DMS114 treated with DMSO at 0.1 percent for 48 hours (cell line): ENCODE results near the gene BORCS6.
"Not testable (repeated sequence)": the region's sequence is repeated elsewhere in the genome, so short reads cannot be mapped to it uniquely, and the experiment has no call there.

ENCODE experiments used
- DNase-seq: peaks from one replicate; lab custom pipeline; 2025; ENCODE audit not compliant: unreplicated experiment; lab: John Stamatoyannopoulos, UW

BORCS6 gene

GRCh38 chr17:8189711-8190477 is at the start of gene BORCS6:
TSS of gene BORCS6 (minus strand) at chr17:8190180. CDS start at chr17:8190140, 40 bp downstream.
- DNase-seq: peak; percentile 97

- no peak for DNase-seq
Measured at GRCh38 chr17:8237886-8238285, 47.9 kb upstream of the BORCS6 start.

GRCh38 chr17:8237175-8237574 is 47.2 kb upstream of the BORCS6 start:
- no peak for DNase-seq

- DNase-seq: no peak
Measured at GRCh38 chr17:8235676-8236075, 45.7 kb upstream of the BORCS6 start.

GRCh38 chr17:8234361-8235270 is 44.6 kb upstream of the BORCS6 start:
- no peak for DNase-seq

GRCh38 chr17:8231701-8232100 is 41.7 kb upstream of the BORCS6 start:
- no peak for DNase-seq

GRCh38 chr17:8227238-8227581 is 37.2 kb upstream of the BORCS6 start:
- no peak for DNase-seq

GRCh38 chr17:8226536-8227237 is 36.7 kb upstream of the BORCS6 start:
- no peak for DNase-seq

- DNase-seq: peak; percentile 34
Measured at GRCh38 chr17:8225813-8226535, 36.0 kb upstream of the BORCS6 start.

GRCh38 chr17:8224891-8225812 is 35.2 kb upstream of the BORCS6 start:
- DNase-seq: no peak

- DNase-seq: no peak
Measured at GRCh38 chr17:8223356-8224126, 33.6 kb upstream of the BORCS6 start.

- DNase-seq: peak; percentile 85
Measured at GRCh38 chr17:8222630-8223355, 32.8 kb upstream of the BORCS6 start.

- peak; percentile 89 for DNase-seq
Measured at GRCh38 chr17:8222380-8222629, 32.3 kb upstream of the BORCS6 start.

- DNase-seq: peak; percentile 89
Measured at GRCh38 chr17:8221663-8222379, 31.8 kb upstream of the BORCS6 start.

- DNase-seq: peak; percentile 94
Measured at GRCh38 chr17:8220783-8221662, 31.0 kb upstream of the BORCS6 start.

GRCh38 chr17:8214000-8214399 is 24.0 kb upstream of the BORCS6 start:
- DNase-seq: not testable (repeated sequence)
